ENCODE results near the gene INTS2. TPM values are rescaled to one million over a fixed set of nuclear protein-coding genes. Genes with fewer than 3 reads are reported as not detected.

Gene INTS2
- polyA plus RNA-seq, 1 donor from 2014 or later, result 23.7 TPM

DNA sequence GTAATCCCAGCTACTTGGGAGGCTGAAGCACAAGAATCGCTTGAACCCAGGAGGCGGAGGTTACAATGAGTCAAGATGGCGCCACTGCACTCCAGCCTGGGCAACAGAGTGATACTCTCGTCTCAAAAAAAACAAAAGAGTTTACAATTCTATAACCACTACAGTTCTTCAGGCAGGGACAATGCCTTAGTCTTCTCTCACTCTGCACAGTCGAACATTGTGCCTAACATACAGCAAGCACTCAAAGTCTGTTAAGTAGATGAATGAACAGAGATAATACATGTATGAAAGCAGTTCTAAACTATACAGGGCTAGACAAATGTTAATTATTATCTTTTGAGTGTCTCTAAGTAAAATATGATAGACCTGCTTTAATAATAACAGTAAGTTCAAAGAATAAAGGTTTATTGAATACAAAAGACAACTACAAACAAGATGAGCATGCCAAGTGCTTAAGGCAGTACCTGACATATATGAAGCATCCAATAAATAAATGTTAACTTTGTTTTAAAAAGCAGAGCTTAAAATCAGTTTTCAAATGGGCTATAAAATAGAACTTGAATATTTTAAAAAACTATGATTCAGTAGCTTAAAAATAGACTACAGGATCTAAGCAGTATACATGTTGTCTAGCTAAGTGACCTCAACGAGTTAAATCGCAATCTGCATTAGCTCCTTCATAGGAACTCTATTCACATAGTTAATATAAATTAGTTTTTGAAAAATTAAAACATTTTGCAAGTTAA is 19.3 kb downstream of the INTS2 start:
- TF ChIP-seq, protein P1, sequence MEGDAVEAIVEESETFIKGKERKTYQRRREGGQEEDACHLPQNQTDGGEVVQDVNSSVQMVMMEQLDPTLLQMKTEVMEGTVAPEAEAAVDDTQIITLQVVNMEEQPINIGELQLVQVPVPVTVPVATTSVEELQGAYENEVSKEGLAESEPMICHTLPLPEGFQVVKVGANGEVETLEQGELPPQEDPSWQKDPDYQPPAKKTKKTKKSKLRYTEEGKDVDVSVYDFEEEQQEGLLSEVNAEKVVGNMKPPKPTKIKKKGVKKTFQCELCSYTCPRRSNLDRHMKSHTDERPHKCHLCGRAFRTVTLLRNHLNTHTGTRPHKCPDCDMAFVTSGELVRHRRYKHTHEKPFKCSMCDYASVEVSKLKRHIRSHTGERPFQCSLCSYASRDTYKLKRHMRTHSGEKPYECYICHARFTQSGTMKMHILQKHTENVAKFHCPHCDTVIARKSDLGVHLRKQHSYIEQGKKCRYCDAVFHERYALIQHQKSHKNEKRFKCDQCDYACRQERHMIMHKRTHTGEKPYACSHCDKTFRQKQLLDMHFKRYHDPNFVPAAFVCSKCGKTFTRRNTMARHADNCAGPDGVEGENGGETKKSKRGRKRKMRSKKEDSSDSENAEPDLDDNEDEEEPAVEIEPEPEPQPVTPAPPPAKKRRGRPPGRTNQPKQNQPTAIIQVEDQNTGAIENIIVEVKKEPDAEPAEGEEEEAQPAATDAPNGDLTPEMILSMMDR (IDR thresholded peaks at IDR 0.05; ENCODE audit: poor library complexity, severe bottlenecking), result no peak
- TF ChIP-seq RAD21 (conservative IDR thresholded peaks at IDR 0.05), result no peak
- TF ChIP-seq TAF1 (IDR thresholded peaks at IDR 0.05; ENCODE audit: low read depth), result no peak
- TF ChIP-seq POLR2AphosphoS5 (IDR thresholded peaks at IDR 0.05), result no peak
- no peak for TF ChIP-seq EZH2 (IDR thresholded peaks at IDR 0.05; ENCODE audit: borderline replicate concordance, insufficient read depth, low read length, poor library complexity, severe bottlenecking)
- TF ChIP-seq MXI1 (conservative IDR thresholded peaks at IDR 0.05; ENCODE audit: poor library complexity, severe bottlenecking), result no peak
- no peak for TF ChIP-seq SMC3 (conservative IDR thresholded peaks at IDR 0.05; ENCODE audit: poor library complexity)
- no peak for TF ChIP-seq EP300 (conservative IDR thresholded peaks at IDR 0.05; ENCODE audit: poor library complexity, severe bottlenecking)
- TF ChIP-seq, protein P2, sequence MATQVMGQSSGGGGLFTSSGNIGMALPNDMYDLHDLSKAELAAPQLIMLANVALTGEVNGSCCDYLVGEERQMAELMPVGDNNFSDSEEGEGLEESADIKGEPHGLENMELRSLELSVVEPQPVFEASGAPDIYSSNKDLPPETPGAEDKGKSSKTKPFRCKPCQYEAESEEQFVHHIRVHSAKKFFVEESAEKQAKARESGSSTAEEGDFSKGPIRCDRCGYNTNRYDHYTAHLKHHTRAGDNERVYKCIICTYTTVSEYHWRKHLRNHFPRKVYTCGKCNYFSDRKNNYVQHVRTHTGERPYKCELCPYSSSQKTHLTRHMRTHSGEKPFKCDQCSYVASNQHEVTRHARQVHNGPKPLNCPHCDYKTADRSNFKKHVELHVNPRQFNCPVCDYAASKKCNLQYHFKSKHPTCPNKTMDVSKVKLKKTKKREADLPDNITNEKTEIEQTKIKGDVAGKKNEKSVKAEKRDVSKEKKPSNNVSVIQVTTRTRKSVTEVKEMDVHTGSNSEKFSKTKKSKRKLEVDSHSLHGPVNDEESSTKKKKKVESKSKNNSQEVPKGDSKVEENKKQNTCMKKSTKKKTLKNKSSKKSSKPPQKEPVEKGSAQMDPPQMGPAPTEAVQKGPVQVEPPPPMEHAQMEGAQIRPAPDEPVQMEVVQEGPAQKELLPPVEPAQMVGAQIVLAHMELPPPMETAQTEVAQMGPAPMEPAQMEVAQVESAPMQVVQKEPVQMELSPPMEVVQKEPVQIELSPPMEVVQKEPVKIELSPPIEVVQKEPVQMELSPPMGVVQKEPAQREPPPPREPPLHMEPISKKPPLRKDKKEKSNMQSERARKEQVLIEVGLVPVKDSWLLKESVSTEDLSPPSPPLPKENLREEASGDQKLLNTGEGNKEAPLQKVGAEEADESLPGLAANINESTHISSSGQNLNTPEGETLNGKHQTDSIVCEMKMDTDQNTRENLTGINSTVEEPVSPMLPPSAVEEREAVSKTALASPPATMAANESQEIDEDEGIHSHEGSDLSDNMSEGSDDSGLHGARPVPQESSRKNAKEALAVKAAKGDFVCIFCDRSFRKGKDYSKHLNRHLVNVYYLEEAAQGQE (IDR thresholded peaks at IDR 0.05; ENCODE audit: borderline replicate concordance), result no peak
- no peaks in the 10 kb centered on the region for H3K27me3 ChIP-seq (ENCODE audit: insufficient read depth, low read depth, low read length)
- no peak overlapping the region for H3K4me3 ChIP-seq (ENCODE audit: low read length)
- H3K9me3 ChIP-seq (ENCODE audit: low read length), result no peaks in the 10 kb centered on the region
- no peak overlapping the region for H3K4me2 ChIP-seq (ENCODE audit: low read length)
- no peak overlapping the region for H2AFZ ChIP-seq (ENCODE audit: low read depth, low read length)
- H3F3A ChIP-seq (ENCODE audit: insufficient read depth, low read length, poor library complexity, severe bottlenecking), result no peaks in the 10 kb centered on the region
- H3K9ac ChIP-seq (ENCODE audit: low read length), result no peak overlapping the region
- no peak overlapping the region for H3K27ac ChIP-seq (ENCODE audit: low read length)
- no peaks in the 10 kb centered on the region for H4K20me1 ChIP-seq (ENCODE audit: insufficient read depth)
- H3K79me2 ChIP-seq (replicated peaks; ENCODE audit: insufficient read depth, low read length), result no peaks in the 10 kb centered on the region
- H3K9me2 ChIP-seq (ENCODE audit: insufficient read depth, low read length), result no peaks in the 10 kb centered on the region
- no peaks in the 10 kb centered on the region for H3K36me3 ChIP-seq (ENCODE audit: insufficient read depth, low read length)

DNA sequence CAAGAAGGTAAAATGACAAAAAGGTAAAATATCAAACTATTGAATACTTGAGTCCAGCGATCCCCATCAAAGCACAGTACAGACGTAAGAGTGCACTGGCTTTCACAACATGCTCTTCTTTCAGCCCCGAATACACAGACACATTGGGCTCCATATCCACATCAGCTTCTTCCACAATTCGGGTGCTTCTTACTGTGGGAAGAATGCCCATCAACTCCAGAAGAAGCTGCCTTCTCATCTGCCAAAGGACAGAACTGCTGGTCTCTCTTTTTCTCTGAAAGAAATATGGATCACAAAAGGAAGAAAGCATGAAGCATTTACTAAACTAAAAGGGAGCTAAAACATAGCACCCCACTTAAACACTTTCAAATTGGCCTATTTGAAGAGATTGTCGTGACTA is 20.4 kb downstream of the INTS2 start:
- Histone ChIP-seq H3K27ac (ENCODE audit: low read length) (no peak overlapping the region), H3K9me3 (ENCODE audit: low read length) (no peaks in the 10 kb centered on the region), H3K9ac (ENCODE audit: low read length) (no peak overlapping the region), H3K4me3 (ENCODE audit: low read length) (no peak overlapping the region), H3F3A (ENCODE audit: insufficient read depth, low read length, poor library complexity, severe bottlenecking) (no peaks in the 10 kb centered on the region), H3K79me2 (replicated peaks; ENCODE audit: insufficient read depth, low read length) (no peaks in the 10 kb centered on the region), H3K27me3 (ENCODE audit: insufficient read depth, low read depth, low read length) (no peaks in the 10 kb centered on the region), H3K9me2 (ENCODE audit: insufficient read depth, low read length) (no peaks in the 10 kb centered on the region), H3K36me3 (ENCODE audit: insufficient read depth, low read length) (no peaks in the 10 kb centered on the region), H3K4me2 (ENCODE audit: low read length) (no peak overlapping the region), H2AFZ (ENCODE audit: low read depth, low read length) (no peak overlapping the region), H4K20me1 (ENCODE audit: insufficient read depth) (no peaks in the 10 kb centered on the region)
- TF ChIP-seq SMC3 (conservative IDR thresholded peaks at IDR 0.05; ENCODE audit: poor library complexity) (no peak), RAD21 (conservative IDR thresholded peaks at IDR 0.05) (no peak), TAF1 (IDR thresholded peaks at IDR 0.05; ENCODE audit: low read depth) (no peak), EZH2 (IDR thresholded peaks at IDR 0.05; ENCODE audit: borderline replicate concordance, insufficient read depth, low read length, poor library complexity, severe bottlenecking) (no peak), EP300 (conservative IDR thresholded peaks at IDR 0.05; ENCODE audit: poor library complexity, severe bottlenecking) (no peak), MXI1 (conservative IDR thresholded peaks at IDR 0.05; ENCODE audit: poor library complexity, severe bottlenecking) (no peak), POLR2AphosphoS5 (IDR thresholded peaks at IDR 0.05) (no peak)
- TF ChIP-seq, protein P1 (IDR thresholded peaks at IDR 0.05; ENCODE audit: poor library complexity, severe bottlenecking), result no peak
- TF ChIP-seq, protein P2 (IDR thresholded peaks at IDR 0.05; ENCODE audit: borderline replicate concordance), result no peak
